ENCODE data around the gene BFSP2.

The BFSP2 gene

GRCh38 chr3:133464573-133464972 is 64.7 kb downstream of the BFSP2 start:
- Histone ChIP-seq H4K20me1 (ENCODE audit: insufficient read depth, low read length, poor library complexity, severe bottlenecking) (no peaks in the 10 kb centered on the region), H3F3A (ENCODE audit: low read depth) (no peaks in the 10 kb centered on the region), H3K4me3 (ENCODE audit: low read length, poor library complexity, severe bottlenecking) (no peak overlapping the region), H3K79me2 (ENCODE audit: insufficient read depth, low read length) (no peaks in the 10 kb centered on the region), H3K9me2 (replicated peaks; ENCODE audit: low read depth, low read length) (no peaks in the 10 kb centered on the region), H3K9me3 (ENCODE audit: insufficient read depth, low read depth, low read length) (no peaks in the 10 kb centered on the region), H3K4me1 (ENCODE audit: insufficient read depth, low read length, poor library complexity, severe bottlenecking) (peaks cover 22% of the 10 kb centered on the region), H2AFZ (ENCODE audit: low read length) (no peak overlapping the region), H3K36me3 (ENCODE audit: insufficient read depth, low read length) (no peaks in the 10 kb centered on the region), H3K27me3 (ENCODE audit: insufficient read depth, low read length, poor library complexity, severe bottlenecking) (no peaks in the 10 kb centered on the region), H3K4me2 (ENCODE audit: low read depth, low read length, poor library complexity, severe bottlenecking) (no peak overlapping the region), H3K9ac (ENCODE audit: low read depth, low read length, poor library complexity, severe bottlenecking) (no peak overlapping the region)
- peak; percentile 43 for TF ChIP-seq CTCF (conservative IDR thresholded peaks at IDR 0.05; ENCODE audit: low read length)
- TF ChIP-seq EZH2phosphoT487 (IDR thresholded peaks at IDR 0.05; ENCODE audit: borderline replicate concordance), result no peak

- peak overlapping the region; percentile 10 for H3K4me2 ChIP-seq (ENCODE audit: low read depth, low read length, poor library complexity, severe bottlenecking)
- no peaks in the 10 kb centered on the region for H4K20me1 ChIP-seq (ENCODE audit: insufficient read depth, low read length, poor library complexity, severe bottlenecking)
- TF ChIP-seq EZH2phosphoT487 (IDR thresholded peaks at IDR 0.05; ENCODE audit: borderline replicate concordance) (no peak), CTCF (conservative IDR thresholded peaks at IDR 0.05; ENCODE audit: low read length) (no peak)
- no peaks in the 10 kb centered on the region for H3K9me2 ChIP-seq (replicated peaks; ENCODE audit: low read depth, low read length)
- H3K9me3 ChIP-seq (ENCODE audit: insufficient read depth, low read depth, low read length), result no peaks in the 10 kb centered on the region
- no peak overlapping the region for H3K9ac ChIP-seq (ENCODE audit: low read depth, low read length, poor library complexity, severe bottlenecking)
- H3F3A ChIP-seq (ENCODE audit: low read depth), result no peaks in the 10 kb centered on the region
- no peak overlapping the region for H3K4me3 ChIP-seq (ENCODE audit: low read length, poor library complexity, severe bottlenecking)
- peaks cover 16% of the 10 kb centered on the region for H3K4me1 ChIP-seq (ENCODE audit: insufficient read depth, low read length, poor library complexity, severe bottlenecking)
- H3K79me2 ChIP-seq (ENCODE audit: insufficient read depth, low read length), result no peaks in the 10 kb centered on the region
- no peaks in the 10 kb centered on the region for H3K36me3 ChIP-seq (ENCODE audit: insufficient read depth, low read length)
- no peak overlapping the region for H2AFZ ChIP-seq (ENCODE audit: low read length)
- no peaks in the 10 kb centered on the region for H3K27me3 ChIP-seq (ENCODE audit: insufficient read depth, low read length, poor library complexity, severe bottlenecking)
Observed at GRCh38 chr3:133466531-133467386, 66.9 kb downstream of the BFSP2 start.

DNA sequence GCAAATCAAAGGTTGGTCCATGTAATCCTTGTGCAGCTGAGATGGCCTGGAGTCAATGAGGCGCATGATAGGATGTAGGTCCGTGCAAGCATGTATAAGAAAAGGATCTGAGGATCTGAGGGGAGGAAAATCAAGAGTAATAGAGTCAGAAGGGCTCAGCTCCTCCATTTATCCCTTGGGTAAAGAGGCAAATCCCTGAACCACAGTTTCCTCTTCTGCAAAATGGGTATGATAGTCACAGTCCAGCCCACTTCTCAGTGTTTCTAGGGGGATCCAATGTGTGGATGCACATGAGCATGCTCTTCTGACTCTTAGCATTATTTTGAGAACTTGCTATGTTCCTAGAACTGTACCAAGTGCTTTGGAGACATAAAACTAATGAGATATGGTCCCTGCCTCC is 67.9 kb downstream of the BFSP2 start:
- Histone ChIP-seq H4K20me1 (ENCODE audit: insufficient read depth, low read length, poor library complexity, severe bottlenecking) (no peaks in the 10 kb centered on the region), H3K36me3 (ENCODE audit: insufficient read depth, low read length) (no peaks in the 10 kb centered on the region), H3F3A (ENCODE audit: low read depth) (no peaks in the 10 kb centered on the region), H3K9me2 (replicated peaks; ENCODE audit: low read depth, low read length) (no peaks in the 10 kb centered on the region), H3K4me2 (ENCODE audit: low read depth, low read length, poor library complexity, severe bottlenecking) (no peak overlapping the region), H3K4me3 (ENCODE audit: low read length, poor library complexity, severe bottlenecking) (no peak overlapping the region), H3K9ac (ENCODE audit: low read depth, low read length, poor library complexity, severe bottlenecking) (no peak overlapping the region), H3K79me2 (ENCODE audit: insufficient read depth, low read length) (no peaks in the 10 kb centered on the region), H3K4me1 (ENCODE audit: insufficient read depth, low read length, poor library complexity, severe bottlenecking) (peaks cover 15% of the 10 kb centered on the region), H3K9me3 (ENCODE audit: insufficient read depth, low read depth, low read length) (no peaks in the 10 kb centered on the region), H3K27me3 (ENCODE audit: insufficient read depth, low read length, poor library complexity, severe bottlenecking) (no peaks in the 10 kb centered on the region), H2AFZ (ENCODE audit: low read length) (peak overlapping the region; percentile 51; the same call in 1 of the 2 replicates)
- TF ChIP-seq CTCF (conservative IDR thresholded peaks at IDR 0.05; ENCODE audit: low read length) (no peak), EZH2phosphoT487 (IDR thresholded peaks at IDR 0.05; ENCODE audit: borderline replicate concordance) (no peak)
